ENCODE data around the gene ICAM5.

GRCh38 chr19:10260141-10260584, 29.6 kb upstream of the ICAM5 start:
- TF ChIP-seq POLR2AphosphoS5 (IDR thresholded peaks at IDR 0.05; ENCODE audit: low read depth, low read length): no peak
- TF ChIP-seq SIN3A (IDR thresholded peaks at IDR 0.05; ENCODE audit: borderline replicate concordance, insufficient read depth, low read length): no peak
- no peak for TF ChIP-seq TAF1 (IDR thresholded peaks at IDR 0.05; ENCODE audit: borderline replicate concordance, insufficient read depth, low read length)
- no peak for TF ChIP-seq REST (IDR thresholded peaks at IDR 0.05; ENCODE audit: insufficient read depth in 1 of 2, low read depth in 2 of 2, low read length in 2 of 2)

Measured in PFSK-1 (cell line).